WTC11 (cell line): Measurements from ENCODE around the gene RAC2. TPM values are rescaled to one million over a fixed set of nuclear protein-coding genes. Genes with fewer than 3 reads are reported as not detected.
A peak's percentile ranks its signal among the peaks of the same experiment; 100 is the strongest.

Experiments
- ATAC-seq: fragments of 200-7000 bp; cut with Tn5 transposase; 2 replicates; pipeline ENCODE4 v1.10.0; 2021; ENCODE audit warnings: mild to moderate bottlenecking, moderate library complexity
- CTCF ChIA-PET: fragments of 300-600 bp; sonication (Branson Sonifier 250); formaldehyde crosslinking; loops from one replicate; lab custom pipeline; 2021; ENCODE audit warnings: antibody characterized with exemption; lab: Charles Lee
- POLR2A ChIA-PET: fragments of 350-600 bp; sonication (Branson Sonifier 250); formaldehyde crosslinking; loops from one replicate; lab custom pipeline; 2021; ENCODE audit warnings: antibody characterized with exemption; lab: Charles Lee
- DNase-seq: peaks from one replicate; pipeline ENCODE4 v3.0.0; 2021; ENCODE audit warnings: low spot score
- H3K27ac Mint-ChIP-seq: 2 replicates; pipeline ENCODE4 v1.8.0; 2021; ENCODE audit warnings: mixed read lengths
- H3K27me3 Mint-ChIP-seq: 2 replicates; pipeline ENCODE4 v1.8.0; 2021; ENCODE audit warnings: low read depth, mild to moderate bottlenecking, moderate library complexity, mixed read lengths
- H3K36me3 Mint-ChIP-seq: 2 replicates; pipeline ENCODE4 v1.8.0; 2021; ENCODE audit warnings: mixed read lengths
- H3K4me1 Mint-ChIP-seq: 2 replicates; pipeline ENCODE4 v1.8.0; 2022; ENCODE audit warnings: mixed read lengths
- H3K4me3 Mint-ChIP-seq: 2 replicates; pipeline ENCODE4 v1.8.0; 2021; ENCODE audit warnings: mild to moderate bottlenecking, moderate library complexity, mixed read lengths
- H3K9me3 Mint-ChIP-seq: 2 replicates; pipeline ENCODE4 v1.8.0; 2021; ENCODE audit warnings: mixed read lengths
- ETV6 ChIP-seq: sonication (generic); formaldehyde crosslinking; IDR thresholded peaks from 2 replicates; pipeline ENCODE4 v1.8.1; 2022; ENCODE audit warnings: mild to moderate bottlenecking, missing genetic modification reagents
- FOXP4 ChIP-seq: sonication (generic); formaldehyde crosslinking; IDR thresholded peaks from 2 replicates; pipeline ENCODE4 v1.8.0; 2022; ENCODE audit warnings: mild to moderate bottlenecking, missing genetic modification reagents
- HMGXB4 ChIP-seq: sonication (generic); formaldehyde crosslinking; IDR thresholded peaks from 2 replicates; pipeline ENCODE4 v1.8.1; 2023; ENCODE audit warnings: mild to moderate bottlenecking, moderate library complexity, missing genetic modification reagents
- IRF2 ChIP-seq: sonication (generic); formaldehyde crosslinking; IDR thresholded peaks from 2 replicates; pipeline ENCODE4 v1.8.0; 2022; ENCODE audit warnings: low read depth, missing genetic modification reagents, borderline replicate concordance
- KAT7 ChIP-seq: sonication (generic); formaldehyde crosslinking; IDR thresholded peaks from 2 replicates; pipeline ENCODE4 v1.8.1; 2023; ENCODE audit warnings: missing genetic modification reagents, mild to moderate bottlenecking, borderline replicate concordance
- MYBL2 ChIP-seq: sonication (generic); formaldehyde crosslinking; IDR thresholded peaks from 2 replicates; pipeline ENCODE4 v1.8.1; 2023; ENCODE audit warnings: mild to moderate bottlenecking, moderate library complexity, missing genetic modification reagents
- NFE2L1 ChIP-seq: sonication (generic); formaldehyde crosslinking; IDR thresholded peaks from 2 replicates; pipeline ENCODE4 v1.8.1; 2023; ENCODE audit warnings: missing genetic modification reagents
- PRDM15 ChIP-seq: sonication (generic); formaldehyde crosslinking; IDR thresholded peaks from 2 replicates; pipeline ENCODE4 v1.8.0; 2022; ENCODE audit warnings: missing genetic modification reagents
- PRRX2 ChIP-seq: fragments of 250-450 bp; sonication (Bioruptor Pico); IDR thresholded peaks from 2 replicates; pipeline ENCODE4 v1.8.0; 2021; ENCODE audit warnings: mild to moderate bottlenecking
- TEAD4 ChIP-seq: sonication (generic); formaldehyde crosslinking; IDR thresholded peaks from 2 replicates; pipeline ENCODE4 v1.8.0; 2022; ENCODE audit warnings: mild to moderate bottlenecking, missing genetic modification reagents
- ZBTB21 ChIP-seq: sonication (generic); formaldehyde crosslinking; IDR thresholded peaks from 2 replicates; pipeline ENCODE4 v1.8.1; 2023; ENCODE audit warnings: mild to moderate bottlenecking, missing genetic modification reagents, borderline replicate concordance
- ZNF138 ChIP-seq: sonication (generic); formaldehyde crosslinking; conservative IDR thresholded peaks from 2 replicates; pipeline ENCODE4 v1.8.1; 2022; ENCODE audit warnings: mild to moderate bottlenecking, moderate library complexity, missing genetic modification reagents
- ZNF232 ChIP-seq: sonication (generic); formaldehyde crosslinking; IDR thresholded peaks from 2 replicates; pipeline ENCODE4 v1.8.0; 2022; ENCODE audit warnings: mild to moderate bottlenecking, missing genetic modification reagents
- total RNA-seq: library from RNA; stranded (reverse); gene quantifications from 3 replicates; pipeline ENCODE4 v1.2.3, GENCODE V29; 2021
- TF ChIP-seq, protein P1 (sequence below): sonication (generic); formaldehyde crosslinking; IDR thresholded peaks from 2 replicates; pipeline ENCODE4 v1.8.1; 2023; ENCODE audit warnings: mild to moderate bottlenecking, missing genetic modification reagents, moderate library complexity
- TF ChIP-seq, protein P2 (sequence below): sonication (generic); formaldehyde crosslinking; IDR thresholded peaks from 2 replicates; pipeline ENCODE4 v1.8.1; 2022; ENCODE audit warnings: missing genetic modification reagents, borderline replicate concordance
- TF ChIP-seq, protein P3 (sequence below): sonication (generic); formaldehyde crosslinking; conservative IDR thresholded peaks from 2 replicates; pipeline ENCODE4 v1.8.1; 2022; ENCODE audit warnings: mild to moderate bottlenecking, missing genetic modification reagents
- TF ChIP-seq, protein P4 (sequence below): fragments of 250-450 bp; sonication (Bioruptor Pico); conservative IDR thresholded peaks from 2 replicates; pipeline ENCODE4 v1.9.0; 2021; ENCODE audit warnings: mild to moderate bottlenecking

Gene RAC2
- total RNA-seq, 1 experiment from 2014 or later = 3.6 TPM

DNA sequence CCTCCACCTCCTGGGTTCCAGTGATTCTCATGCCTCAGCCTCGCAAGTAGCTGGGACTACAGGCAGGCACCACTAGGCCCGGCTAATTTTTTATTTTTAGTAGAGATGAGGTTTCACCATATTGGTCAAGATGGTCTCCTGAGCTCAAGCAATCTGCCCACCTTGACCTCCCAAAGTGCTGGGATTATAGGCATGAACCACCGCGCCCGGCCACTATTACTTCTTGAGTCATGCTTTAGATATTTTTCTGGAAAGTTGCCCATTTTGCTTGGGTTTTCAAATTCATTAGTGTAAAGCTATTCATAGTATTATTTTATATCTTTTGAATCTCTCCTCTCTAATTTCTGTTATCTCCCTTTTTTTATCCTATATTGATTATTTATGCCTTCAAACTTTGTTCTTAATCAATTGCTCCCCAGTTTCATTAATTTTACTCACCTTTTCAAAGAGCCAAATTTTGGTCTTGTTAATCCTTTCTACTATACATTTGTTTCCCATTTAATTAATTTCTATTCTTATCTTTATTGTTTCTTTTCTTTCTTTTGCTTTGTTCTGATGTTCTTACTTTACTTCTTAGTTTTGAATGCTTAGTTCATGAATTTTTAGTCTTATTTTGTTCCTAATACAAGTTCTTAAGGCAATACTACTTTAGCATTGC is 10.3 kb upstream of the RAC2 start:
- Mint-ChIP-seq H3K27me3 (peaks cover 1% of the 10 kb centered on the region; the same call in 1 of the 2 replicates), H3K4me1 (peaks cover 25% of the 10 kb centered on the region), H3K27ac (no peak overlapping the region), H3K36me3 (no peaks in the 10 kb centered on the region), H3K9me3 (no peaks in the 10 kb centered on the region), H3K4me3 (no peak overlapping the region)
- ATAC-seq (no peak), DNase-seq (no peak)
- CTCF ChIA-PET = interaction anchor here (0.6 to 1.5 kb wide), 2 partner anchors 13 to 939 kb away, joined by 5 to 6 read pairs; no protein-coding TSS in a partner anchor
- POLR2A ChIA-PET = interaction anchor here (0.7 kb wide), 1 partner anchor 131 kb away, joined by 8 read pairs; no protein-coding TSS in a partner anchor
- TF ChIP-seq, protein P1, sequence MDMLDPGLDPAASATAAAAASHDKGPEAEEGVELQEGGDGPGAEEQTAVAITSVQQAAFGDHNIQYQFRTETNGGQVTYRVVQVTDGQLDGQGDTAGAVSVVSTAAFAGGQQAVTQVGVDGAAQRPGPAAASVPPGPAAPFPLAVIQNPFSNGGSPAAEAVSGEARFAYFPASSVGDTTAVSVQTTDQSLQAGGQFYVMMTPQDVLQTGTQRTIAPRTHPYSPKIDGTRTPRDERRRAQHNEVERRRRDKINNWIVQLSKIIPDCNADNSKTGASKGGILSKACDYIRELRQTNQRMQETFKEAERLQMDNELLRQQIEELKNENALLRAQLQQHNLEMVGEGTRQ (CRISPR knock-in tag) = no peak
- TF ChIP-seq IRF2 (CRISPR knock-in tag) (no peak), ZNF138 (no peak), KAT7 (CRISPR knock-in tag) (no peak), HMGXB4 (CRISPR knock-in tag) (no peak), ZNF232 (CRISPR knock-in tag) (no peak)
- TF ChIP-seq, protein P2, sequence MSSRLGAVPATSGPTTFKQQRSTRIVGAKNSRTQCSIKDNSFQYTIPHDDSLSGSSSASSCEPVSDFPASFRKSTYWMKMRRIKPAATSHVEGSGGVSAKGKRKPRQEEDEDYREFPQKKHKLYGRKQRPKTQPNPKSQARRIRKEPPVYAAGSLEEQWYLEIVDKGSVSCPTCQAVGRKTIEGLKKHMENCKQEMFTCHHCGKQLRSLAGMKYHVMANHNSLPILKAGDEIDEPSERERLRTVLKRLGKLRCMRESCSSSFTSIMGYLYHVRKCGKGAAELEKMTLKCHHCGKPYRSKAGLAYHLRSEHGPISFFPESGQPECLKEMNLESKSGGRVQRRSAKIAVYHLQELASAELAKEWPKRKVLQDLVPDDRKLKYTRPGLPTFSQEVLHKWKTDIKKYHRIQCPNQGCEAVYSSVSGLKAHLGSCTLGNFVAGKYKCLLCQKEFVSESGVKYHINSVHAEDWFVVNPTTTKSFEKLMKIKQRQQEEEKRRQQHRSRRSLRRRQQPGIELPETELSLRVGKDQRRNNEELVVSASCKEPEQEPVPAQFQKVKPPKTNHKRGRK (CRISPR knock-in tag) = no peak

DNA sequence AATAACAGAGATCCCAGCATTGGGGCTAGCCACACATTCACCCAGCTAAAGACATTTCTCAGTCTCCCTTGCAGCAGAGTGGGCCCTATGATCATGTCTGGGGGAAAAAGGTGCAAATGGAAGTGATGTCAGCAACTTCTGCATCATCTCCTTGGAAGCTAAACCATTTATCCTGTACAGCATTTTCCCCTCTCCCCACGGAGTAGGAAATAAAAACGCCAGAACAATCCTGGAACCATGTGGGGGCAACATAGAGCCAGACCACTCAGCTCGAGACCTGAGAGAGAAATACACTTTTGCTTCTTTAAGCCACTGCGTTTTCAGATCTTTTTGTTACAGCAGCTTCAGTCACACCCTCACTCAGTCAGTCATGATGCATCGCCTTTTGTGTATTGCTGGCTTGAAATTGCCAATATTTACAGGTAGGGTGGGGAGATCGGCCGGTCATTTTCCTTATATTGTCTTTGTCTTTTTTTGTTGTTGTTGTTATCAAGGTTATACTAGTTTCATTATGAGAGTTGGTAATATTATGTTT is 9.1 kb upstream of the RAC2 start:
- ATAC-seq (peak; percentile 48; the same call in 1 of the 2 replicates), DNase-seq (no peak)
- CTCF ChIA-PET = interaction anchor here (0.6 to 1.5 kb wide), 4 partner anchors 14 to 279 kb away, joined by 3 to 5 read pairs (median 4); no protein-coding TSS in a partner anchor
- Mint-ChIP-seq H3K4me3 (no peak overlapping the region), H3K27me3 (no peaks in the 10 kb centered on the region; the same call in 1 of the 2 replicates), H3K9me3 (no peaks in the 10 kb centered on the region), H3K36me3 (no peaks in the 10 kb centered on the region), H3K4me1 (peaks cover 14% of the 10 kb centered on the region), H3K27ac (no peak overlapping the region)
- POLR2A ChIA-PET = no interaction called here
- TF ChIP-seq MYBL2 (CRISPR knock-in tag) (no peak), PRRX2 (CRISPR knock-in tag) (no peak), TEAD4 (CRISPR knock-in tag) (no peak), NFE2L1 (CRISPR knock-in tag) (no peak), PRDM15 (CRISPR knock-in tag) (no peak), FOXP4 (CRISPR knock-in tag) (no peak), ZBTB21 (no peak), ETV6 (no peak)
- TF ChIP-seq, protein P3, sequence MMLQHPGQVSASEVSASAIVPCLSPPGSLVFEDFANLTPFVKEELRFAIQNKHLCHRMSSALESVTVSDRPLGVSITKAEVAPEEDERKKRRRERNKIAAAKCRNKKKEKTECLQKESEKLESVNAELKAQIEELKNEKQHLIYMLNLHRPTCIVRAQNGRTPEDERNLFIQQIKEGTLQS (CRISPR knock-in tag) = no peak
- TF ChIP-seq, protein P2 (CRISPR knock-in tag) = no peak
- TF ChIP-seq, protein P4, sequence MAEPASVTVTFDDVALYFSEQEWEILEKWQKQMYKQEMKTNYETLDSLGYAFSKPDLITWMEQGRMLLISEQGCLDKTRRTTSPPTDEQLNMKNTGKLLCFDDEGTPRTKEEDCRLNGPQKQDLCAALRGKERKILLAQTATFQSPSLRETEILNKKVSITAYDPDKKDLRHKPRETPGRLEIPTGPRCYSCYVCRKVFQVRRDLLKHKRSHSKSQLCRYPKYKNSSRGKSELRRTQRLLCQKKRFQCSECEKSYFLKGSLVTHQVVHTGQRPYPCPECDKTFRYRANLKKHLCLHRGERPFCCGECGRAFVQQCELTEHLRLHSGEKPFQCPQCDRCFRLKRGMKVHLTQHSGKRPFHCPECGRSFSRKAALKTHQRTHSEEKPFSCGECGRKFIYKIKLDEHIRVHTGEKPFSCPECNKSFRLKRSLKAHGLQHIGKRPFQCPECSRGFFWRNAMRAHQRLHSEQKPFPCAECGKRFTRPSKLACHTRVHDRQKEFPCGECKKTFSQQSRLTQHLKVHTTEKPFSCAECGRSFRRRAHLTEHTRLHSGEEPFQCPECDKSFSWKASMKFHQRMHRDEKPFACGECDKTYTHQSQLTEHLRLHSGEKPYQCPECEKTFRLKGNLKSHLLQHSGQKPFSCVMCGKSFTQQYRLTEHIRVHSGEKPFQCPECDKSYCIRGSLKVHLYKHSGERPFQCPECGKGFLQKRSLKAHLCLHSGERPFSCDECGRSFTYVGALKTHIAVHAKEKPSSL (CRISPR knock-in tag) = no peak
